IMR-90 (cell line): Measurements from ENCODE around the gene LRRTM4. TPM values are rescaled to one million over a fixed set of nuclear protein-coding genes. Genes with fewer than 3 reads are reported as not detected.

Source experiments
- ATAC-seq: fragments of 200-7000 bp; cut with Tn5 transposase; 2 replicates; pipeline ENCODE4 v1.9.1; 2020; ENCODE audit warnings: low read depth, mild to moderate bottlenecking, moderate library complexity
- BruUV-seq: library from RNA; stranded (reverse); fragments of 400-500 nt; replicated peaks from 2 replicates; lab custom pipeline; 2021; lab: Mats Ljungman, UMichigan
- CTCF ChIA-PET: fragments of 300-600 bp; formaldehyde crosslinking; extraction: SDS; loops from one replicate; lab custom pipeline; 2021; ENCODE audit warnings: antibody characterized with exemption; lab: Yijun Ruan, JAX
- POLR2A ChIA-PET: fragments of 300-600 bp; sonication (Branson Sonifier 250); formaldehyde crosslinking; loops from one replicate; lab custom pipeline; 2022; ENCODE audit warnings: antibody characterized with exemption; ENCODE audit not compliant: unreplicated experiment; lab: Charles Lee
- DNase-seq: peaks from one replicate; pipeline ENCODE4 v3.0.0; 2013
- H2AFZ ChIP-seq: replicated peaks from 2 replicates; pipeline ENCODE3; 2013; ENCODE audit warnings: low read length, mild to moderate bottlenecking; ENCODE audit not compliant: poor library complexity
- H2AK5ac ChIP-seq: 2 replicates; pipeline ENCODE4 v1.6.1; 2013; ENCODE audit warnings: low read depth, low read length, inconsistent platforms
- H2AK9ac ChIP-seq: replicated peaks from 2 replicates; pipeline ENCODE3; 2013; ENCODE audit warnings: mild to moderate bottlenecking, low read depth, low read length, moderate library complexity; ENCODE audit not compliant: poor library complexity
- H2BK120ac ChIP-seq: 2 replicates; pipeline ENCODE4 v1.6.1; 2013; ENCODE audit warnings: low read depth, low read length, inconsistent platforms
- H2BK15ac ChIP-seq: 3 replicates; pipeline ENCODE4 v1.6.1; 2013; ENCODE audit warnings: low read depth, low read length, inconsistent platforms
- H2BK20ac ChIP-seq: 2 replicates; pipeline ENCODE4 v1.6.1; 2013; ENCODE audit warnings: low read depth, mild to moderate bottlenecking, inconsistent platforms, low read length, moderate library complexity
- H2BK5ac ChIP-seq: 2 replicates; pipeline ENCODE4 v1.6.1; 2013; ENCODE audit warnings: mild to moderate bottlenecking, low read depth, low read length, inconsistent platforms; ENCODE audit not compliant: poor library complexity, severe bottlenecking
- H3K14ac ChIP-seq: replicated peaks from 2 replicates; pipeline ENCODE4 v1.6.1; 2013; ENCODE audit warnings: low read depth, low read length, inconsistent platforms
- H3K18ac ChIP-seq: 2 replicates; pipeline ENCODE4 v1.6.1; 2013; ENCODE audit warnings: low read depth, low read length, control low read depth
- H3K23ac ChIP-seq: 2 replicates; pipeline ENCODE4 v1.6.1; 2013; ENCODE audit warnings: low read depth, low read length, inconsistent platforms
- H3K27ac ChIP-seq: 2 replicates; pipeline ENCODE4 v1.5.1; 2013; ENCODE audit warnings: mild to moderate bottlenecking, control low read depth, low read length; ENCODE audit not compliant: insufficient read depth
- H3K27me3 ChIP-seq: 2 replicates; pipeline ENCODE4 v1.6.1; 2013; ENCODE audit warnings: low read length; ENCODE audit not compliant: control insufficient read depth, insufficient read depth
- H3K36me3 ChIP-seq: 2 replicates; pipeline ENCODE4 v1.6.1; 2013; ENCODE audit warnings: low read length, mixed read lengths; ENCODE audit not compliant: control insufficient read depth, insufficient read depth
- H3K4ac ChIP-seq: 2 replicates; pipeline ENCODE4 v1.6.1; 2013; ENCODE audit warnings: low read depth, low read length, inconsistent platforms
- H3K4me1 ChIP-seq: 2 replicates; pipeline ENCODE4 v1.6.1; 2013; ENCODE audit warnings: low read length, mixed read lengths; ENCODE audit not compliant: control insufficient read depth, insufficient read depth
- H3K4me2 ChIP-seq: 2 replicates; pipeline ENCODE4 v1.6.1; 2013; ENCODE audit warnings: low read depth, mild to moderate bottlenecking, control low read depth, low read length, moderate library complexity
- H3K4me3 ChIP-seq: 2 replicates; pipeline ENCODE4 v1.5.1; 2013; ENCODE audit warnings: low read depth, mild to moderate bottlenecking, control low read depth, low read length, moderate library complexity; ENCODE audit not compliant: insufficient read depth
- H3K56ac ChIP-seq: 2 replicates; pipeline ENCODE4 v1.6.1; 2013; ENCODE audit warnings: low read length, inconsistent platforms; ENCODE audit not compliant: insufficient read depth; ENCODE audit errors: extremely low read depth
- H3K79me1 ChIP-seq, 2 experiments: 2 replicates each; pipeline ENCODE4 v1.6.1; 2013; ENCODE audit warnings: low read length in 2 of 2, inconsistent platforms in 1 of 2, low read depth in 1 of 2
- H3K9ac ChIP-seq: 2 replicates; pipeline ENCODE4 v1.6.1; 2013; ENCODE audit warnings: low read depth, low read length, control low read depth
- H3K9me1 ChIP-seq: 2 replicates; pipeline ENCODE4 v1.6.1; 2013; ENCODE audit warnings: low read length, inconsistent platforms; ENCODE audit not compliant: insufficient read depth
- H3K9me3 ChIP-seq: 2 replicates; pipeline ENCODE4 v1.6.1; 2013; ENCODE audit warnings: low read length; ENCODE audit not compliant: control insufficient read depth, insufficient read depth
- H4K20me1 ChIP-seq: 2 replicates; pipeline ENCODE4 v1.6.1; 2013; ENCODE audit warnings: low read length, inconsistent platforms; ENCODE audit not compliant: insufficient read depth
- H4K5ac ChIP-seq: 2 replicates; pipeline ENCODE4 v1.6.1; 2013; ENCODE audit warnings: mild to moderate bottlenecking, low read depth, low read length, control low read depth
- H4K8ac ChIP-seq, 2 experiments: 2 replicates each; pipeline ENCODE4 v1.6.1; 2013; ENCODE audit warnings: low read depth in 2 of 2, low read length in 2 of 2, control low read depth in 1 of 2, inconsistent platforms in 1 of 2
- H4K91ac ChIP-seq: 2 replicates; pipeline ENCODE4 v1.6.1; 2013; ENCODE audit warnings: low read depth, low read length, inconsistent platforms; ENCODE audit not compliant: insufficient read depth
- BHLHE40 ChIP-seq: fragments of 150-350 bp; IDR thresholded peaks from 2 replicates; pipeline ENCODE4 v1.6.1; 2016; ENCODE audit warnings: mild to moderate bottlenecking, low read depth, low read length
- CEBPB ChIP-seq: IDR thresholded peaks from 2 replicates; pipeline ENCODE4 v1.6.1; 2012; ENCODE audit warnings: low read depth, low read length, improper control_type of control experiment
- CHD1 ChIP-seq: IDR thresholded peaks from 2 replicates; pipeline ENCODE4 v1.6.1; 2012; ENCODE audit warnings: low read depth, low read length, improper control_type of control experiment
- CTCF ChIP-seq: conservative IDR thresholded peaks from 2 replicates; pipeline ENCODE4 v1.5.1; 2012; ENCODE audit warnings: mild to moderate bottlenecking, low read depth, low read length, improper control_type of control experiment
- ELK1 ChIP-seq: fragments of 150-350 bp; IDR thresholded peaks from 2 replicates; pipeline ENCODE4 v1.6.1; 2016; ENCODE audit warnings: low read depth, mild to moderate bottlenecking, low read length, moderate library complexity, borderline replicate concordance
- FOS ChIP-seq: fragments of 150-350 bp; IDR thresholded peaks from 2 replicates; pipeline ENCODE4 v1.6.1; 2016; ENCODE audit warnings: low read depth, low read length
- MAFK ChIP-seq: IDR thresholded peaks from 2 replicates; pipeline ENCODE4 v1.6.1; 2012; ENCODE audit warnings: low read depth, low read length, improper control_type of control experiment
- MAZ ChIP-seq: IDR thresholded peaks from 2 replicates; pipeline ENCODE4 v1.6.1; 2012; ENCODE audit warnings: low read depth, mild to moderate bottlenecking, low read length, improper control_type of control experiment, moderate library complexity, borderline replicate concordance
- MXI1 ChIP-seq: IDR thresholded peaks from 2 replicates; pipeline ENCODE4 v1.6.1; 2012; ENCODE audit warnings: low read depth, mild to moderate bottlenecking, low read length, moderate library complexity, borderline replicate concordance
- NFE2L2 ChIP-seq: fragments of 150-350 bp; IDR thresholded peaks from 2 replicates; pipeline ENCODE4 v1.6.1; 2016; ENCODE audit warnings: low read depth, mild to moderate bottlenecking, low read length
- POLR2A ChIP-seq: IDR thresholded peaks from 2 replicates; pipeline ENCODE4 v1.6.1; 2012; ENCODE audit warnings: mild to moderate bottlenecking, low read depth, low read length
- RAD21 ChIP-seq: IDR thresholded peaks from 2 replicates; pipeline ENCODE4 v1.6.1; 2012; ENCODE audit warnings: low read length, improper control_type of control experiment
- RCOR1 ChIP-seq: IDR thresholded peaks from 2 replicates; pipeline ENCODE4 v1.6.1; 2012; ENCODE audit warnings: mild to moderate bottlenecking, low read length, improper control_type of control experiment; ENCODE audit not compliant: insufficient replicate concordance
- RFX5 ChIP-seq: IDR thresholded peaks from 2 replicates; pipeline ENCODE4 v1.8.0; 2012; ENCODE audit warnings: low read depth, mild to moderate bottlenecking, low read length, moderate library complexity
- SMC3 ChIP-seq: fragments of 150-350 bp; IDR thresholded peaks from 2 replicates; pipeline ENCODE4 v1.6.1; 2016; ENCODE audit warnings: low read depth, mild to moderate bottlenecking, antibody characterized with exemption, low read length, moderate library complexity
- USF2 ChIP-seq: fragments of 150-350 bp; IDR thresholded peaks from 2 replicates; pipeline ENCODE4 v1.6.1; 2017; ENCODE audit warnings: mild to moderate bottlenecking, antibody characterized with exemption, low read length, low read depth
- WGBS, 2 experiments: methylation state at CpG; one replicate each; pipeline versions ENCODE4 v1.1.5 to v1.1.7; 2013; ENCODE audit warnings: missing lambda C conversion rate in 2 of 2; ENCODE audit not compliant: insufficient read length in 1 of 2; ENCODE audit errors: extremely low coverage in 2 of 2; 5-methylcytosine and 5-hydroxymethylcytosine counted together
- dilution Hi-C: fragments of 300-500 bp; cut with HindIII; formaldehyde crosslinking; loops from one replicate; pipeline ENCODE4 v1.14.3; 2018; ENCODE audit warnings: low sequenced_read_pairs; ENCODE audit not compliant: unreplicated experiment
- in situ Hi-C: fragments of 300-500 bp; cut with MboI; formaldehyde crosslinking; loops from 3 replicates; pipeline ENCODE4 v1.14.3; 2019; ENCODE audit warnings: low sequenced_read_pairs, inconsistent platforms, mixed read lengths
- intact Hi-C: fragments of 100-400 bp; cut with micrococcal nuclease; formaldehyde crosslinking; loops from 2 replicates; pipeline ENCODE4 v1.10.0; 2022
- polyA plus RNA-seq, 3 experiments: library from polyadenylated mRNA; depleted of rRNA; stranded (reverse); fragments of >200 nt; gene quantifications; 2 replicates each; pipeline ENCODE4 v1.2.3, GENCODE V29; 2012; ENCODE audit warnings: low replicate concordance in 1 of 3
- total RNA-seq: library from RNA; depleted of rRNA; stranded (reverse); fragments of >200 nt; gene quantifications from 2 replicates; pipeline ENCODE4 v1.2.3, GENCODE V29; 2012

LRRTM4 gene
- total and polyA plus RNA-seq, 2 of the 4 experiments (the other 2 are of a cell fraction) = not detected

- no peaks in the 10 kb centered on the region for H3K9me1 ChIP-seq
- H3K14ac ChIP-seq = no peak overlapping the region
- intact Hi-C loops = no loop called here
- BruUV-seq = no TSS peak
- ChIA-PET POLR2A (no interaction called here), CTCF (no interaction called here)
- H3K23ac ChIP-seq = no peak overlapping the region
- H2BK15ac ChIP-seq = no peak overlapping the region
- H4K5ac ChIP-seq = no peak overlapping the region
- H2BK20ac ChIP-seq = no peak overlapping the region
- H4K8ac ChIP-seq = no peak overlapping the region
- H3K27me3 ChIP-seq = no peaks in the 10 kb centered on the region
- no peak overlapping the region for H3K18ac ChIP-seq
- H3K4ac ChIP-seq = no peak overlapping the region
- in situ Hi-C loops = no loop called here
- no peak overlapping the region for H2AFZ ChIP-seq
- H2AK9ac ChIP-seq = no peak overlapping the region
- no peaks in the 10 kb centered on the region for H3K79me1 ChIP-seq
- no peak overlapping the region for H3K27ac ChIP-seq
- WGBS, 2 experiments = no CpG with 5 or more reads among the region's 1 CpG
- no peaks in the 10 kb centered on the region for H3K9me3 ChIP-seq
- H4K91ac ChIP-seq = no peak overlapping the region
- no peaks in the 10 kb centered on the region for H3K36me3 ChIP-seq
- H4K20me1 ChIP-seq = no peaks in the 10 kb centered on the region
- no peaks in the 10 kb centered on the region for H3K4me1 ChIP-seq
- no peak for TF ChIP-seq FOS
- no peak for TF ChIP-seq MAZ
- TF ChIP-seq ELK1 = no peak
- no peak for TF ChIP-seq RAD21
- no peak for TF ChIP-seq BHLHE40
- no peak for TF ChIP-seq NFE2L2
- TF ChIP-seq MAFK = no peak
- no peak for TF ChIP-seq CHD1
- TF ChIP-seq MXI1 = no peak
- TF ChIP-seq RCOR1 = no peak
- TF ChIP-seq CTCF = no peak
- TF ChIP-seq POLR2A = no peak
- TF ChIP-seq CEBPB = no peak
- no peak for TF ChIP-seq USF2
- TF ChIP-seq RFX5 = no peak
- TF ChIP-seq SMC3 = no peak
- dilution Hi-C loops = no loop called here
- H3K9ac ChIP-seq = no peak overlapping the region
- ATAC-seq (no peak), DNase-seq (no peak)
- H3K4me2 ChIP-seq = no peak overlapping the region
- H3K4me3 ChIP-seq = no peak overlapping the region
- H2BK5ac ChIP-seq = no peak overlapping the region
- H2AK5ac ChIP-seq = no peak overlapping the region
- no peak overlapping the region for H2BK120ac ChIP-seq
- no peak overlapping the region for H3K56ac ChIP-seq
These were observed 673.1 kb downstream of the LRRTM4 start for GRCh38 chr2:76849086-76849485.
